HG03108 (cell line): ENCODE data around the gene TINAGL1.

Source experiments
- ATAC-seq: cut with Tn5 transposase; IDR thresholded peaks from one replicate; pipeline ENCODE4 v1.9.1; 2021; ENCODE audit warnings: moderate library complexity; ENCODE audit not compliant: unreplicated experiment

The TINAGL1 gene

GRCh38 chr1:31568895-31569595 lies 7.3 kb upstream of the TINAGL1 start:
- no peak for ATAC-seq

- ATAC-seq = no peak
These were observed 6.6 kb upstream of the TINAGL1 start for GRCh38 chr1:31569596-31570173.

- no peak for ATAC-seq
These were observed 6.1 kb upstream of the TINAGL1 start for GRCh38 chr1:31570228-31570627.

GRCh38 chr1:31570906-31571305 lies 5.4 kb upstream of the TINAGL1 start:
- no peak for ATAC-seq

- ATAC-seq = no peak
These were observed 4.7 kb upstream of the TINAGL1 start for GRCh38 chr1:31571340-31572295.

GRCh38 chr1:31572323-31573104 lies 3.8 kb upstream of the TINAGL1 start:
- ATAC-seq = no peak

- no peak for ATAC-seq
These were observed 3.1 kb upstream of the TINAGL1 start for GRCh38 chr1:31573261-31573660.

- ATAC-seq = no peak
These were observed 1.5 kb upstream of the TINAGL1 start for GRCh38 chr1:31574749-31575368.

GRCh38 chr1:31575369-31576140 lies 760 bp upstream of the TINAGL1 start:
- no peak for ATAC-seq

- ATAC-seq = no peak
These were observed 584 bp downstream of the TINAGL1 start for GRCh38 chr1:31576743-31577455.

GRCh38 chr1:31577515-31578192 lies 1.3 kb downstream of the TINAGL1 start:
- no peak for ATAC-seq

- ATAC-seq = no peak
These were observed 3.1 kb downstream of the TINAGL1 start for GRCh38 chr1:31579374-31579773.

- no peak for ATAC-seq
These were observed 4.2 kb downstream of the TINAGL1 start for GRCh38 chr1:31580513-31580870.

GRCh38 chr1:31580891-31581603 lies 4.7 kb downstream of the TINAGL1 start:
- no peak for ATAC-seq

- no peak for ATAC-seq
These were observed 5.8 kb downstream of the TINAGL1 start for GRCh38 chr1:31581821-31582810.

- no peak for ATAC-seq
These were observed 7.0 kb downstream of the TINAGL1 start for GRCh38 chr1:31583082-31583994.
